HG03520 (cell line): ENCODE data around the gene OR1E1.
"Not testable (repeated sequence)": the region's sequence is repeated elsewhere in the genome, so short reads cannot be mapped to it uniquely, and the experiment has no call there.

Experiments
- ATAC-seq: cut with Tn5 transposase; IDR thresholded peaks from one replicate; pipeline ENCODE4 v1.9.1; 2021; ENCODE audit warnings: mild to moderate bottlenecking, moderate library complexity; ENCODE audit not compliant: unreplicated experiment

The OR1E1 gene, protein sequence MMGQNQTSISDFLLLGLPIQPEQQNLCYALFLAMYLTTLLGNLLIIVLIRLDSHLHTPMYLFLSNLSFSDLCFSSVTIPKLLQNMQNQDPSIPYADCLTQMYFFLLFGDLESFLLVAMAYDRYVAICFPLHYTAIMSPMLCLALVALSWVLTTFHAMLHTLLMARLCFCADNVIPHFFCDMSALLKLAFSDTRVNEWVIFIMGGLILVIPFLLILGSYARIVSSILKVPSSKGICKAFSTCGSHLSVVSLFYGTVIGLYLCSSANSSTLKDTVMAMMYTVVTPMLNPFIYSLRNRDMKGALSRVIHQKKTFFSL

DNA sequence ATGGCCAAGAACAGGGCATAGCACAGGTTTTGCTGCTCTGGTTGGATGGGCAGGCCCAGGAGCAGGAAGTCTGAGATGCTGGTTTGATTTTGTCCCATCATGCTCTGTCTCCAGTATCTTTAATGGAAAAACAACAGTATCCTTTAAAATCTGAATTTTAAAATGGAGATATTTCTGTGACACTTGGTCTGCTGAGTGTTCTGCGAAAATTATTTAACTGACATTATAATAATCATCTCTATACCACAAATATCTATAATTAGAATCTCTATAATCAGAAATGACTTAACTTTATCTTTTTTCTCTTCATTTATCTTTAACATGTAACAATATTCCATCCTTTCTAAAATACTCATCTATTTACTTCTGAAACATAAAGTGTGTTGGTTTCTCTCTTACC is at the start of gene OR1E1:
Gene OR1E1, minus strand, starts transcription at position 101 of the 400 bp plus-strand sequence. Its CDS starts 0 bp downstream, at position 101.
- ATAC-seq: no peak

DNA sequence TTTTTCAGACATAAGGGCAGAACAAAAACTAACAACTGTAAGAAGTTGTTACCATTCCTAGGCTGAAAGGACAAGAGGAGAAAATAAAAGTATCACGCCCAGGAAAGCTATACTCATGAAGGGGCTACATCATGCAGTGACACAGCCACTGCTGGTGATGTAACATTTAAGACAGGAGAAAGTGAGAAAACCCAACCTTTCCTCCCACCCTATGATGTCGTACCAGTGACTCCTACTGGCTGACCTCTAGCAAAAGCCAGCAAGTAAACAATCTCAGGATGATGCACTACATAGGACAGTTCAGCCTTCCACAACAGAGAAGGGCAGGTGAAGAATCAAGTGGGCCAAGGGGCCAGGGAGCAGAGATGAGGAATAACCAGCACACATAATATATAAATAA is 49.4 kb upstream of the OR1E1 start:
- no peak for ATAC-seq

DNA sequence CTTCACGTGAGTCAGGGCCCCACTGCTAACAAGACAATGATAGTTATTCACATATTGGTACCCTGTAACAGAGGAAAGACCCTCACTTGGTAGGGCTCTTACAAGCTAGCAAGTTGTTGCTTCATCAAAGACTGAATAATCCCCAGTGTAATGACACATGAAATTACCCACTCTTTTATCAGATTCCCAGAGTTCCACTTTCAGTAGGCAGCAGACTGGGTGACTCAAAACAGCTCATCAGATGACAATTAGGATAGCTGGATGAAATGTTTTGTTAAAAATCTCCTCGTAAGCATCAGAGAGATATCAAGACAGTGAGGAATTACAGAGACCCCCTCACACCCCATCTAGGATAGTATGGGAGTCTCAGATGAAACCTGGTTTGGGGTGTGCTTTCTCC is 42.2 kb upstream of the OR1E1 start:
- no peak for ATAC-seq

DNA sequence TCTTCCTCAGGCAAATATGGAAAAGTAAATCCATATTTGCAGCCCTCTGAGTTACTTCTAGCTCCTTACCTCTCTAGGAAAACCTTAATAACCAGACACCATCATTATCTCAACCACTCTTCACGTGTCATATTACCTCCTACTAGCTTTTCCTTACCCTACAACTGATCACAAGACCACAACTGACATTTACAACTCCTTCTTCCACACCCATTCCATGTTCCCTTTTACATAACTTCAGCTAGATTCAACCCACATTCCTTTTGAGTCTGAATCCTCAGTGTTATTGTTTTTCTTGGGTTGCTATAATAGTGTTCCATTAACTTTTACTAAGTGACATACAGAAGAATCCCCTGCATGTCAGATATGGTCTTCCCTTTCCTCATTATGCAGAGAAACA is 40.2 kb upstream of the OR1E1 start:
- no peak for ATAC-seq

DNA sequence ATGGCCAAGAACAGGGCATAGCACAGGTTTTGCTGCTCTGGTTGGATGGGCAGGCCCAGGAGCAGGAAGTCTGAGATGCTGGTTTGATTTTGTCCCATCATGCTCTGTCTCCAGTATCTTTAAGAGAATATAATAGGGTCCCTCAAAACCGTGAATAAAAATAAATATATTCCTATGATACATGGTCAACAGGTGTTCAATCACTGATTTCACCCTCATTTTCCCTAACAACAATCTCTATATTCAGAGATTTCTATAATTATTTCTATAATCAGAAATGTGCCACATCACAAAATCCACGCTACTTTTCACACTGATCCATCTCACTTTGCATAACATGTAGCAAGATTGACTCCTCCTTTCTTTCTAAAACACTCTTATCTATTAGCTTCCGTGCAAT is 35.5 kb upstream of the OR1E1 start, which contains the start of gene OR1E2:
Gene OR1E2, minus strand, starts transcription at position 101 of the 400 bp plus-strand sequence. Its CDS starts 0 bp downstream, at position 101.
- ATAC-seq: no peak

DNA sequence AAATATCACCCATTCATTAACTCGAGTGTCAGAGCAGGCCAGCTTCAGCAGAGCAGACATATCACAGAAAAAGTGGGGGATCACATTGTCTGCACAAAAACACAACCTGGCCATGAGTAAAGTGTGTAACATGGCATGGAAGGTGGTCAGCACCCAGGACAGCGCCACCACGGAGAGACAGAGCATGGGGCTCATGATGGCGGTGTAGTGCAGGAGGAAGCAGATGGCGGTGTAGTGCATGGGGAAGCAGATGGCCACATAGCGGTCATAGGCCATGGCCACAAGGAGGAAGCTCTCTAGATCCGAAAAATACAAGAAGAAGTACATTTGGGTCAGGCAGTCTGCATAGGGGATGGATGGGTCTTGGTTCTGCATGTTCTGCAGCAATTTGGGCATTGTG is 35.0 kb upstream of the OR1E1 start:
- ATAC-seq: not testable (repeated sequence)

DNA sequence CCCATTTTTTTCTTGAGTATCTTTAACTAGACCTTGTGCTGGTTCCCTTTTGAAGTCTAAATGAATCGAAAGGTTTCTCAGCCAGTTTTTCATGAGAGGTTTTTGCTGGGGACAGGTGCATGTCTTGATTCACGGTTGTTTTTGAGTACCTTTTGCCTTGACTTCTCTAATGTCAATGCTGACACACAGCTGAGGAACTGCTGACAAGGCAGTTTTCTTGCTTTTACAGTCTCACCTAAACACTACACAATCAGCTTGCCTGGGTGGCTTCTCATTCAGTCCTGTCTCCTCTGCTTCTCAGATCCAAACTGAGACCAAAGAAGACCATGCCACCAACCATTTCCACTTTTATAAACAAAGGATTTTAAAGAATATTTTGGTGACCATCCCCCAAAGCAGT is 20.0 kb upstream of the OR1E1 start:
- ATAC-seq: no peak

DNA sequence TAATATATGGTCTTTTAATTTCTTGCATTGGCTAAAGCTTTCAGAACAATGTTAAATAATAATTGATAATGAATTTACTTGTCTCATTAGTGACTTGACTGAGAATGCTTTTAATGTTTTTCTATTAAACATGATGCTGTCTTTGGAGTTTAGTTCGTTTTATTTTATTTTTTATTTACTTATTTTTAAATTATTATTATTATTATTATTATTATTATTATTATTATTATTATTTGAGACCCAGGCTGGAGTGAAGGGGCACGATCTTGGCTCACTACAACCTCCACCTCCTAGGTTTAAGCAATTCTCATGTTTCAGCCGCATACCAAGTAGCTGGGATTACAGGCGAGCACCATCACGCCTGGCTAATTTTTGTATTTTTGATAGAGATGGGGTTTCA is 17.4 kb upstream of the OR1E1 start:
- ATAC-seq: no peak

DNA sequence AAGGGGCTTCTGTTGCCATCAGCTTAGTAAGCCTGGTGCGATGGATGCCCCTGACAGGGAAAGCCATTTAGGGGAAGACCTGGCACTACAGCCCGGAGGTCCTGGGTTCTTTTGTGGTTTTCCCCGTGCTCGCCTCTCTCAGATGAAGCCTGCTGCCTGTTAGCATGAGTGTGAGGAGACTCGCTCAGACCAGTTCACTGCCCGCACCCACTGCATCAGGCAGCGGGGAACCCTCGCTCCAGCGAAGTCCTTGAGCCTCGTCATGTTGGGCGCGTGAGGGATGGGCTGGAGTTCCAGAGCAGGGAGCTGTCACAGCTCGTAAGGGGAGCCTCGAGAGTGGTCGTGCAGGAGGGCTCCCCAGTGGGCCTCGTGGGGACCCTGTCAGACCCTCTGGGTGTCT is 14.0 kb upstream of the OR1E1 start:
- not testable (repeated sequence) for ATAC-seq

DNA sequence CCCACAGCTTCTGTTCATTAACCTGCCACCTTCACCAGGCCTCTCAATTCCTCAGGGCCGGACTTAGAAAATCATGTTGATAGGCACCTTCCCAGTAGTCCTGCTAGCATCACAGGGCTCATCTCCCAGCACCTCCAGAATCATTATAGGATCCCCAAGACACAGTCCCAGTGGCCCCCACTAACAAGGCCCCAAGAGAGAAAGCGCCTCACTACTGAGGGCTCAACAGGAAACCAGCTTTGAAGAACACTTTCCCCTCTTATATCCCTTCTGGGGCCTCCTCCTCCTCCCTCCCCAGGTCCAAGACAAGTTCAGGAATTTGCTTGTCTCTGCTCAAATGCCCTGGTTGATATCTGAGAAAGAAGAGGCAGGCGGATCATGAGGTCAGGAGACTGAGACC is 12.9 kb upstream of the OR1E1 start, which contains the start of gene OR3A3:
Gene OR3A3, plus strand, starts transcription at position 301 of the 400 bp plus-strand sequence.
- ATAC-seq: no peak

DNA sequence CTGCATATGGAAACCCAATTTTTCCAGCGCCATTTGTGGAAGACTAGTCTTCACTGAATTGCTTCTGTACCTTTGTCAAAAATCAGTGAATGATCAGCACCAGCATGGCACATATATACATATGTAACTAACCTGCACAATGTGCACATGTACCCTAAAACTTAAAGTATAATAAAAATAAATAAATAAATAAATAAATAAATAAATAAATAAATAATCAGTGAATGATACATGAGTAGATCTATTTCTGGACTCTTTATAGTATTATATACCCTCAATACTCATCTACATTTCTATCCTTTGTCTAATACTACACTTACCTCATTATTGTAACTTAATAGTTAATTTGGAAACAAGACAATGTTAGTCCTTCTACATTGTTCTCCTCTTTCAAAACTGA is 5.6 kb upstream of the OR1E1 start:
- ATAC-seq: not testable (repeated sequence)

DNA sequence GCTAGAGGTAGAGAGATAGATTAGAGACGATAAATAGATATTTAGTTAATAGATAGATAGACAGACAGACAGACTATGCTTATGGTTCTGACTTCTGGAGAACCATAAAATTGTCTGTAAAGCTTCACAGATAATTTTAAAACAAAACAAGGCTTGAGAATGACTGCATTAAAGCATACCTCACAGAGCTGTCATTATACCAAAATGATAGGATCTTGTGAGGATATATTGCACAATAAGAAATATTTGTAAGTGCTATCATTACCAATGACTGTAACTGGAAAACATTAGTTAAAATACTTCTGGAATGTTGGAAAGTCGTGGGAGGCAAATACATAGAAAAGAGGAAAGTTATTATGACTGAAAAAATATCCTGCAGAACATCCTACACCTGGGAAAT is 3.6 kb upstream of the OR1E1 start:
- no peak for ATAC-seq

DNA sequence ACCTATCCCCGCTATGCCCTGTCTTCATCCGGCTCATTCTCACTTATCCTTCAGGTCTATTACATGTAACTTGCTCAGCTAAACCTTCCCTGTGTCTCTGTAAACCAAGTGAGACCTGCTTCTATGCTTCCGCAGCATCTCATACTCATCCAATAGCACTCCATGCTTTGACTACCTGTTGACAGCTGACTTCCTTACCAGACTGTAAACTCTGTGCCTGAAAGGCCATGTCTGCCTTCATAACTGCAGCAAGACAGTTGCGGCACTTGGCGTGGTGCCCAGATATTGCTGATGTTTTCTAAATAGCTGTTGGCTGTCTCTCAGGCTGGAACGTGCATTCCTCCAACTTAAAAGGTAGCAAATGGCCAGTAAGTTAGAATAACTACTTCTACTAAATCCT is 1.8 kb upstream of the OR1E1 start:
- no peak for ATAC-seq

DNA sequence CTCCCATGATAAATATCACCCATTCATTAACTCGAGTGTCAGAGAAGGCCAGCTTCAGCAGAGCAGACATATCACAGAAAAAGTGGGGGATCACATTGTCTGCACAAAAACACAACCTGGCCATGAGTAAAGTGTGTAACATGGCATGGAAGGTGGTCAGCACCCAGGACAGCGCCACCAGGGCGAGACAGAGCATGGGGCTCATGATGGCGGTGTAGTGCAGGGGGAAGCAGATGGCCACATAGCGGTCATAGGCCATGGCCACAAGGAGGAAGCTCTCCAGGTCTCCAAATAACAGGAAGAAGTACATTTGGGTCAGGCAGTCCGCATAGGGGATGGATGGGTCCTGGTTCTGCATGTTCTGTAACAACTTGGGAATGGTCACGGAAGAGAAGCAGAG is 409 bp downstream of the OR1E1 start:
- ATAC-seq: not testable (repeated sequence)

DNA sequence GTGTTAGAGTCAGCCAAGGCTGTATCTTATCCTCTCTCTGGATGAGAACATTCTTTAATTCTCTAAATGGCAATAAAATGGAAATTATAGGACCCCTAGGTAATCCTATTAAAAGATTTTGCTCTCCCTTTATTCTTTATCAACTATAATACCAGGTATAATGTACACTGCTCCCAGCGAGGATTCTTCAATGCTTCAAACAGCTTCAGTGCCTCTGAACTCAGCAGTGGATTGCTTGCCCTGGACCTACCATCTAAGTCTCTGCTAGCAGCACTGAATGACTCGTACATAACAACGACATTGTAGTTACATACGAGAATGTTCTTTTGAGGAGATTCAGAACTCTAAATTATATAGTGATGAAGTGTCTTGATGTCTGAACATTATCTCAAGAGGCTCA is 8.4 kb downstream of the OR1E1 start:
- ATAC-seq: no peak

DNA sequence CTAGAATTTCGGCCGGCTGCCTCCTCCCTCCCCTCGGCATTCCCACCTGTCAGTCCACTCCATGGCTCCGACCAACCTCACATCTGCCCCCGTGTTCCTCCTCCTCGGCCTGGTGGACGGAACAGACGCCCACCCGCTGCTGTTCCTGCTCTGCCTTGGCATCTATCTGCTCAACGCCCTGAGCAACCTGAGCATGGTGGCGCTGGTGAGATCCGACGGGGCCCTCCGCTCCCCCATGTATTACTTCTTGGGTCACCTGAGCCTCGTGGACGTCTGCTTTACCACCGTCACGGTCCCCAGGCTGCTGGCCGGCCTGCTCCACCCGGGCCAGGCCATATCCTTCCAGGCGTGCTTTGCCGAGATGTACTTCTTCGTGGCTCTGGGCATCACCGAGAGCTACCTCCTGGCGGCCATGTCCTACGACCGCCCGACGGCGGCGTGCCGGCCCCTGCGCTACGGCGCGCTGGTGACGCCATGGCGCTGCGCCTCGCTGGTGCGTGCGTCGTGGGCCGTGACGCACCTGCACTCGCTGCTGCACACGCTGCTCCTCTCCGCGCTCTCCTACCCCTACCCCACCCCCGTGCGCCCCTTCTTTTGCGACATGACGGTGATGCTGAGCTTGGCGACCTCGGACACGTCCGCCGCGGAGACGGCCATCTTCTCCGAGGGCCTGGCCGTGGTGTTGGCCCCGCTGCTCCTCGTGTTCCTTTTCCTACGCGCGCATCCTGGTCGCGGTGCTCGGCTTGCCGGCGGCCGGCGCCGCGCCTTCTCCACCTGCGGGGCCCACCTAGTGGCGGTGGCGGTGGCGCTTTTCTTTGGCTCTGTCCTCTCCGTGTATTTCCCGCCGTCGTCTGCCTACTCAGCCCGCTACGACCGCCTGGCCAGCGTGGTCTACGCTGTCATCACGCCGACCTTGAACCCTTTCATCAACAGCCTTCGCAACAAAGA is 12.1 kb downstream of the OR1E1 start, which contains the start of gene OR3A2:
Gene OR3A2, minus strand, starts transcription at position 440 of the 948 bp plus-strand sequence.
- no peak for ATAC-seq

DNA sequence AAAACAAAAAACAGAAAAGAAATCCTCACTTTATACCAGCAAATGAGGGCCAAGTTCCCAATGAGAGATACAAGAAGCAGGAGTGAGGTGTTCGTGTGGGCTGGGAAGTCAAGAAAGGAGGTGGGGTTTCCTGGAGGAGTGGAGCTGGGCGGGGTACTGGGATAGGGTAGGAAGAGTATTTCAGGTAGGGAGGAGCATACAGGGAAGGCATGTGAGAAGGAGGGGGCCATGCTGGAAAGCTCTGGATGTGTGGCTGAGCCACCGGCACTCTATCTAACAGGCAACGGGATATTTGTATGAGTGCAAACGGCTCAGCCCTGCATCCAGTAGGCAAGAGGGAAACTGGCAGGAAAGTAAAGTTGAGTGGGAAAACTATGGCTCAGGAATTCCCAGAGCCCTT is 16.3 kb downstream of the OR1E1 start:
- no peak for ATAC-seq

DNA sequence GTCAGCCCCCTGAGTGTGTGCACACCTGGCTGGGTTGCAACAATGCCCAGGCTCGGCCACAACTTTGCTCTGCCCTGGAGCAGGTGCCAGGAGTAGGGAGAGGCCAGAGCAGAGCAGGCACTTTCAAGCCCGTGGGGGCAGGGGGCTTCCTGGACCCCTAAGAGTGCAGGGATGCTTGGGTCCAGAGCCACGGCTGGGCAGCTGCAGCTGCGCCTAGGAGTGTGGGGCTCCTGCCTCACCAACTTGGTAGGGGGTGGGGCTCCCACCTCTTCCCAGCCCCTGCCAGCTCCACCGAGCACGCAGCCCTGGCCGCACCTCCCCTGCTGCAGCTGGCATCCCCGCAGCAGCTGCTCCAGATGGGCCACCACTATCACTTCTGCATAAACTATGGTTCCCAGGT is 19.9 kb downstream of the OR1E1 start:
- ATAC-seq: no peak

DNA sequence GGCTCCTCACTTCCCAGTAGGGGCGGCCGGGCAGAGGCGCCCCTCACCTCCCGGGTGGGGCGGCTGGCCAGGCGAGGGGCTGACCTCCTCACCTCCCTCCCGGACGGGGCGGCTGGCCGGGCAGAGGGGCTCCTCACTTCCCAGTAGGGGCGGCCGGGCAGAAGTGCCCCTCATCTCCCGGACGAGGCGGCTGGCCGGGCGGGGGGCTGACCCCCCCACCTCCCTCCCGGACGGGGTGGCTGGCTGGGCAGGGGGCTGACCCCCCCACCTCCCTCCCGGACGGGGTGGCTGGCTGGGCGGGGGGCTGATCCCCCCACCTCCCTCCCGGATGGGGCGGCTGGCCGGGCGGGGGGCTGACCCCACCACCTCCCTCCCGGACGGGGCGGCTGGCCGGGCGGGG is 27.0 kb downstream of the OR1E1 start:
- not testable (repeated sequence) for ATAC-seq
